HG03060 (cell line): Measurements from ENCODE around the gene MINPP1.

Source experiments
- ATAC-seq: cut with Tn5 transposase; IDR thresholded peaks from one replicate; pipeline ENCODE4 v1.9.1; 2021; ENCODE audit warnings: low read depth, moderate number of reproducible peaks; ENCODE audit not compliant: unreplicated experiment

Gene MINPP1

DNA sequence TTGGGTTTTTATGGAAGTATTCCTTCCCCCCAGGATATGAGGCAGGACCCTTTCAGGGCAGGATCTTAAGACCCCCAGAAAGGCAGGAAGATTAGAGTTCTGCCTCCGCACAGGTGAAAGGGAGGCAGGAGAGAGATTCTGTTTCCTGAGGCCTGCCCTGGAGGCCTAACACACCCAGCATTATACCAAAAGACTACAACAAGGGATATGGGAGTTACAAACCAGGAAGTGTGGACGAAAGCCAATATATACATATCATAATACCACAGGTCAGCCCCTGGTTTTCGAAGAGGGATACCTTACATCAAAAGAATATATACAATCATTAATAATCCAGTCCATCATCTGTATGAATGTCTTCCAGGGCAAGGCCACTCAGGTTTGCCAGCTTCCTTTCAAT is 14.2 kb downstream of the MINPP1 start:
- no peak for ATAC-seq

DNA sequence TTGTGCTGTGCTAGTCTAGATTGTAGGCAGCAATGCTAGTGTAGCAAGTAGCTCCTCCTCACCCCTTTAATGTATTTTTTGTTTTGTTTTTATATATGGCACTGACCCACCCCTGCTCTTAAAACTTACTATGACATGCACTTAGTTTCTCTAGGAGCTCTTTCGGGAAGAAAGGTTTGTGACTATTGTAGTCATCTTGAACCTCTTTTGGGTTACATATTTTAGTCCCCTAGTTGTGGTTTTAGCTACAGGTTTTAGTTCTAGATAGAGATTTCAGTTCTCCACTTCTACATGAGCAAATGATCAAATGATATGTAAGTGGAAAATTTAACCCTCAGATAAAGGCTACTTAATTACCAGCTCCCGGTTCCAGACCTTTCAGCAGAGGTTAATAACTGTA is 14.9 kb downstream of the MINPP1 start:
- no peak for ATAC-seq

DNA sequence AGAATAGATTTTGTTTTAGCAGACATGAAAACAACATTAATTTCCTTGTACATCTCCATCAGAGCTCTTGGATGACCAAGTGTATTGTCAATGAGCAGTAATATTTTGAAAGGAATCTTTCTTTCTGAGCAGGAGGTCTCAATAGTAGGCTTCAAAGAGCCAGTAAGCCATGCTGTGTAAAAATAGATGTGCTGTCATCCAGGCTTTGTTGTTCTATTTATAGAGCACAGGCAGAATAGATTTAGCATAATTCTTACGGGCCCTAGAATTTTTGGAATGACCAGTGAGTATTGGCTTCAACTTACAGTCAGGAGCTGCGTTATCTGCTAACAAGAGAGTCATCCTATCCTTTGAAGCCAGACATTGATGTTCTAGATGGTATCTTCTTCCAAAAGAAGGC is 19.0 kb downstream of the MINPP1 start:
- ATAC-seq = no peak

DNA sequence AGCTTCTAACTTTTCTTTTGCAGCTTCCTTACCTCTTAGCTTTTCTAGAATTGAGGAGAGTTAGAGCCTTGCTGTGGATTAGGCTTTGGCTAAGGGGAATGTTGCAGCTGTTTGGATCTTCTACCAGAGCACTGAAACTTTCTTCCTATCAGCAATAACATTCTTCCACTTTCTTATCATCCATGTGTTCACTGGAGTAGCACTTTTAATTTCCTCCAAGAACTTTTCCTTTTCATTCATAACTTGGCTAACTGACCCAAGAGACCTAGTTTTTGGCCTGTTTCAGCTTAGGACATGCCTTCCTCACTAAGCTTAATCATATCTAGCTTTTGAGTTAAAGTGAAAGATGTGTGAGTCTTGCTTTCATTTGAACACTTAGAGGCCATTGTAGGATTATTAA is 19.6 kb downstream of the MINPP1 start:
- no peak for ATAC-seq

DNA sequence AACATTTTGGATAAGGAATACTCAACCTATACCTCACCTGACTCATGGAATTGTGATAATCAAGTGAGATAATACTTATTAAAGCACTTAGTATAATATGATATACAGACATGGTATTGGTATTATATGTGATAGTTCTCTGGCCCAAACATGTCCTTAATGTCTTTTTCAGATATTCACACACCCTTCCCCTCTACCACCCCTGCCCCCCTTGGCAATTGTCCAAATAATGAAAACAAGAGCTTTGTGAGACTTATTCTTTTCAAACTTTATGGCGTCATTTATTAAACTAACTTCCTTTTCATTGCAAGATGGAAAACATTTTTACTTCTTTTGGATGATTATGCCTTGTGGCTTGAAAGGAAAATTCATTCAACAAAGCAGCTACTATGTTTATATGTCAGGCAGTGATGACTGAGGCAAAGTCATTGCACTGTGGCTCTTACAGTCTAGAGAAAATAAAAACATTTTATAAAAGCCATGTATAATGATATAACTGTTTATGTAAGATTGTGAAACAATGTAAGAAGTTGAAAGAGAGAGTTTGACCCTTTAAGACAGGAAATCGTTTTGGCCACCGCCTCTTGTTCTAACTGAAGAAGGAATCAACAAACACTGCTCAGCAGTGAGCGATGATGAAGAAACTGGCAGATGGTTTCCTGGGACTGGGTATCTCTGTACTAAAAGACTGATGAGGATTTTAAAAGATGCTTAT is 27.4 kb downstream of the MINPP1 start:
- ATAC-seq = no peak

DNA sequence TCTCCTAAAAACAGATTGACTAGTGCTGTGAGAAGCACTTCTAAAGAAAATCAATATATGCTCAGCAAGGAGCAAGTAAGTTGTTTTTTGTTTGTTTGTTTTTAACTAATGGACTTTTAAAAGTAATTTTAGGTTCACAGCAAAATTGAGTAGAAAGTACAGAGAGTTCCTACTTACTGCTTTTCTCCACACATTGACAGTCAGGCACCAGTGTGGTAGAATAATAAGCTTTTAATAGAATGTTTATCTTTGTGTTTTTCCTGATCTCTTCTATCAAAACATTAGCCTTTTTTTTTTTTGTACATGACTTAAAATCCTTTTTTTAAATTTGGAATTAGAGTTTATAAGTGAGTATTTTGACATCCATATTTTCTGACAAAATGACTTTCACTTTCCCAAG is 28.0 kb downstream of the MINPP1 start:
- ATAC-seq = no peak

DNA sequence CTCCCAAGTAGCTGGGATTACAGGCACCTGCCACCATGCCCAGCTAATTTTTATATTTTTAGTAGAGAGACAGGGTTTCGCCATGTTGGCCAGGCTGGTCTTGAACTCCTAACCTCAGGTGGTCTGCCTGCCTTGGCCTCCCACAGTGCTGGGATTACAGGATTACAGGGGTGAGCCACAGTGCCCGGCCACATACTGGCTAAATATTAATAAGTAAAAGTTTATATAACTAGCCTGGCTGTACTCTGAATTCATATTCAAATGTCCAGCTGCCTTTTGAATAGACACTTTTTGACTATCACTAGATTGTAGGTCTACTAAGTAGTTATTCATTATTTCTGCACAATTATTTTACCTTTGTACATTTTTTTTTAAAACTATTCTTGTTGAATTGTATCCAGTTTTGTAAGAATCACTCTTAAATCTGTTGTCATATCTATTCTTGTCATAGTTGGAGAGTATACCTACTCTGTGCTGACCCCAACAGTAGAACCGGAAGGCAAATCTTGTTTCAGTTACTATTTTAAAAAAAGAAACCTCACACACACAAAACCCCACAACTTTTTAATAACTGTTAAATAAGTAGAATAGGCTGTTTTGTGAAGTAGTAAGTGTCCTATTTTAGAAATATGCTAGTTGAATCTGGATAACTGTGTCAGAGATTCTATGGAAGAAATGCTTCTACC is 29.6 kb downstream of the MINPP1 start:
- no peak for ATAC-seq

DNA sequence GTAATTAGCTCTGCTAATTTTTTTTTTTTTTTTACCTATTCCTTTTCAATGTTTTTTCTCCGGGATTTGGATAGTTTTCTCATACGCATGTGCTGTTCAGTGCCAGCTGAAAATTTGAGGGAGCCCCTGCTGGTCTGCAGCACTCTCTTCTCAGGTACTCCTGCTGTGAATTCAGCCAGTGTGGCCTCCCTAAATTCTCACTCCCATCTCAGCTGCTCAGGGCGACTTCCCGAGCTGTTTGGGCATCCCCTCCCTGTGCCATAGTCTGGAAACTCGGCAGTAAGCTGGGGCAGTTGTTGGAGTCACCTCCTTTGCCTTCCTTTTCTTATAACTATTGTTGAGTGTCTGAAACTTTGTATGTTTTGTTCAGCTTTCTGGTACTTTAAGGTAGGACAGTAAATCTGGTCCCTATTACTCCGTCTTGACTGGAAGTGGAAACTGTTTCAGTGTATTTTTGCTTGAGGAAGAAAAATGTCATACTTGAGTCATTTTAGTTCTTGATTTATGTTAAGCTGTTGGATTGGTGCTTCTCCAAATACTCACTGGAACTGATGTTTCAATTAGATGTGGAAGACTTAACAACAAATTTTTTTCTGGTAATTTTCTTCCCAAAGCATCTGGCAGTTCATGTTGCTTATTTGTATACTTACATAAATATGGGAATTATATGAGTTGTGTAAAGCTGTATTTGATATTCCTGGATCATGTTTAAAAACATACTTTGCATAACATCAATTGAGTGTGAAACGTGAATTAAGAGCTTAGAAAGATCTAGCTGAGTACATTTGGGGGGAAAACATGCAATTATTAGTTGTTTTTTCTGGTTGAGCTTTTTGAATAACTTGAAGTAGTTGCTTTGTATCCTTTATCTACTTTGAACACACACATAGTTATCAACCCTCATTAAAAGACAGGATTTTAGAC is 33.7 kb downstream of the MINPP1 start:
- ATAC-seq = no peak

DNA sequence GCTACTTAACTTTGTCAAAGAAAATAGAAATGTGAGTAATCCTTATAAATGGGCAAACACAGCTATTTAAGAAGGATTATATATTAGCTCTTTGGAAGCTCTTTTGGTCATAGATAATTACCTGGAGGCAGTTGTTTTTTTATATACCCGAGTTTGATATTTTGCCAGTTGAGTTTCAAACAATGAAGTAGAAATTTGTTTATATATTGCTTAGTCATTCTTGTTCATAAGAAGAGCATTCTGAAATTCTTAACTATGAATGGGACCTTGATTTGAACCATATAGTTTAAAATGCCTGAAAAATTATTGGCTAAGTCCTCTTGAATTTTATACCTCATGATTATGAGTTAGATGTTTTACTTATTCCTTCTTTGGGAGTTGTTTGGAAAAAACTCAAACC is 36.4 kb downstream of the MINPP1 start:
- ATAC-seq = no peak

DNA sequence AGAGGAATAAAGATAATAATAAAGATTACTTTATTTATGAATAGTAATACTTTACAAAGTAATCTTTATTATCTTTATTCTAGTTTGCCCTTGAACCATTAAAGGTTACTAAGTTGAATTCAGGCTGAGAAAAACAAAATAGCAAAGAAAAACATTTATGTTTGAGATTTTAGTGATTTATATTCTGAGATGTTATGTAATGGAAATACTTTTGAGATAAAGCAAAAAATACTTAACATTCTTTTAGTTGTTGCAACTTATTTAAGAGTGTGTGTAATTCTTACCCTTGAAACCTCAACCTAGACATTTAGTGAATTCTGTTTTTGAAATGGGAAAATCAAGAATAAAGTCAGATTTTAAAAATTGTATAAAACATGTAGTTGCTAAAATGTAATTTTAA is 40.0 kb downstream of the MINPP1 start:
- ATAC-seq = no peak

DNA sequence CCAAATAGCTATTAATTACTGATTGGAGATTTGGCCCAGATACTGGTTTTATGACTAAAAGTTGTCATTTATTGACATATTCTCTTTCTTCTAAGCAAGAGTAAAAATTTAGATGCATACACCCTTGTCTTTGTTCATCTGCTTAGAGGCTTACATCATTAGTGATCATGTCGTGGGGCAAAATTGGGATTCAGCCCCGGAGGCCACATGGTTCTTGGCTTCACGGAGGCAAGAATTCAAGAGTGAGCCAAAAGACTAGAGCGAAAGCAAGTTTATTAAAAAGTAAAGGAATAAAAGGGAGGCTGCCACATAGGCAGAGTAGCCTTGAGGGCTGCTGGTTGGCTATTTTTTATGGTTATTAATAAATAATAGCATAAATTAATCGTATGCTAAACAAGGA is 41.1 kb downstream of the MINPP1 start:
- no peak for ATAC-seq

DNA sequence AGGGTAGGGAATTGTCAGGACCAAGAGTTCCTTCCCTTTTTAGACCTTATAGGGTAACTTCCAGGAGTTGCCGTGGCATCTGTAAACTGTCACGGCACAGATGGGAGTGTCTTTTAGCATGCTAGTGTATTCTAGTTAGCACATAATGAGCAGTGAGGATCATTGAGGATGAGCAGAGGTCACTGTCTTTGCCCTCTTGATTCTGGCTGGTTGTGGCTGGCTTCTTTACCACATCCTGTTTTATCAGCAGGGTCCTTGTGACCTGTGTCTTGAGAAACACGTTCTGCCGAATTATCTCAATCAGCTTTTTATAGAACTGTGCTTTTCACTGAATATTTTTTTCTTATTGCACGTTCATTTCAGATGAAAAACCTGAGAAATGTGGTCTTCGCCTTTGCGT is 41.5 kb downstream of the MINPP1 start:
- no peak for ATAC-seq

DNA sequence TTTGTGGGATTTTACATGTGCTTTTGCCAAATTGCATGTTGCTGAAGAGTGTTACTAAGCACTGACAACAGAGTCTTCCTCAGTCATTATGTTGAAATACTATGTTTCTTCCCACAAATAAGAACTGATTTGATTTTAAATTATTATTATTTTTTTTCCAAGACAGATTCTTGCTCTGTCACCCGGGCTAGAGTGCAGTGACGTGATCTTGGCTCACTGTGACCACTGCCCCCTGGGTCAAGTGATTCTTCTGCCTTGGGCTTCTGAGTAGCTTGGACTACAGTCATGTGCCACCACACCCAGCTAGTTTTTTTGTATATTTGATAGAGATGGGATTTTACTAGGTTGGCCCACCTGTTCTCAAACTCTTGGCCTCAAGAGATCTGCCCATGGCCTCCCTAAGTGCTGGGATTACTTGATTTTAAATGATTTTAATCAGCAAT is 42.3 kb downstream of the MINPP1 start:
- ATAC-seq = no peak

DNA sequence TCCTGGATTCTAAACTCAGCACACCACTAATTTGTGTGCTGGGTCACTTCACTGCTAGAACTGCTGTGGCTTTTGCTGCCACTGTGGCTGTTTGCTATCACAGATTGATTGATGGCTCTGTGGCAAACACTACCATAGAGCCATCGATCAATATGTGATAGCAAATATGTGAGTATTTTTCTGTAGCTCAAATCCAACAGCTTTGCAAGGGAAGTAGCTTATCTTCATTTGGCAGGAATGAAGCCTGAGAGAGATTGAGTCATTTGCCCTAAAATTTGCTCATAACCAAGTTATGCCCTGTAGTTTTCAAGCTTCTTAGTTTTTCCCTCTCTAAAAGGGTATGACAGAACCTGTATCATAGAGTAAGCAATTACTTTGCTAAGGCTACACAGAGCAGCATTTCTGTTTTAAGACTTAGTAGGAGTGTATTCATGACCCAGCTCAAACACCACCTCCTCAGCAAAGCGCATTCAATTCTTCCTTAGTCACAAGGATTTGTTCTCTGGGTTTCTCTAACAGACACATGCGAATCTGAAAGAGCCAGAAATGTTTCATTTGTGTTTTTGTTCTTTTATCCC is 43.1 kb downstream of the MINPP1 start:
- ATAC-seq = no peak

DNA sequence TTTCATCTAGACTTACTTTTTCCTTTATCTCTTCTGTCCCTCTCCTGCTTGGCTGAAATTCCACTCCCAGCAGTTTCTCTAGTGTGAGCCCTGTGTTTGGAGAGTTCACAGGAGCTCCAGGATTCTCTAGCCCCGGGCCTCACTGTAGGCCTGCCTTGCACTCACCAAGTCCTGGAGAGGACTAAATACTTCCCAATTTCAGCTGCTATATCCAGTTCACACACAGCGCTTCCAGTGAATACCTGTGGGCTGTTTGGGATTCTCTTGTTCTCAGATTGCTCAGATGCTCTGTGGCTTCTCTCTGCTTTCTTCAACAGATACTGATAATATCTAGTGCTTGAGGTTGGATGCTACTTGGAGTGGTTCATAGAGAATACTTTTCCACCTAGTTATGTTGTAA is 46.0 kb downstream of the MINPP1 start:
- ATAC-seq = no peak

DNA sequence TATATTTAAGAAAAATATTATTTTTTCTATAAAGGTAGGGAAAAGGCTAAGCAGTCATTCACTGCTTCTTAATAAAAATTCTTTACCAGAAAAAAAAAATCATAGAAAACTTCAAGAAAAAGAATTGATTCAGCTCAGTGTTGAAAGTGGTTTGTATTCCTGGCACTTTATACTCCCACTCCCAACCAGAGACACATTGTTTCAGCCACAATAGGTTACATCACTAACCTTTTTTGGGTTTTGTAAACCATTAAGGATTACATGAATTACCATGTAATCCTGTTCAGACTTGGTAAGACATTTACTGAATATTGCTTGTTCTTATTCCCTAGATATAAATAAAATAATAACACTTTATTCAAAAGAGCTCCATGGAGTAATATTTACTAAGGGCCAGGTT is 46.6 kb downstream of the MINPP1 start:
- ATAC-seq = no peak

DNA sequence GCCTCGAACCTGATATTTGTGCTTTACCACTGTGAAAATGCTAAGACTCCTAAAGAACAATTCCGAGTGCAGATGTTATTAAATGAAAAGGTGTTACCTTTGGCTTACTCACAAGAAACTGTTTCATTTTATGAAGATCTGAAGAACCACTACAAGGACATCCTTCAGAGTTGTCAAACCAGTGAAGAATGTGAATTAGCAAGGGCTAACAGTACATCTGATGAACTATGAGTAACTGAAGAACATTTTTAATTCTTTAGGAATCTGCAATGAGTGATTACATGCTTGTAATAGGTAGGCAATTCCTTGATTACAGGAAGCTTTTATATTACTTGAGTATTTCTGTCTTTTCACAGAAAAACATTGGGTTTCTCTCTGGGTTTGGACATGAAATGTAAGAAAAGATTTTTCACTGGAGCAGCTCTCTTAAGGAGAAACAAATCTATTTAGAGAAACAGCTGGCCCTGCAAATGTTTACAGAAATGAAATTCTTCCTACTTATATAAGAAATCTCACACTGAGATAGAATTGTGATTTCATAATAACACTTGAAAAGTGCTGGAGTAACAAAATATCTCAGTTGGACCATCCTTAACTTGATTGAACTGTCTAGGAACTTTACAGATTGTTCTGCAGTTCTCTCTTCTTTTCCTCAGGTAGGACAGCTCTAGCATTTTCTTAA is 47.7 kb downstream of the MINPP1 start:
- ATAC-seq = no peak

DNA sequence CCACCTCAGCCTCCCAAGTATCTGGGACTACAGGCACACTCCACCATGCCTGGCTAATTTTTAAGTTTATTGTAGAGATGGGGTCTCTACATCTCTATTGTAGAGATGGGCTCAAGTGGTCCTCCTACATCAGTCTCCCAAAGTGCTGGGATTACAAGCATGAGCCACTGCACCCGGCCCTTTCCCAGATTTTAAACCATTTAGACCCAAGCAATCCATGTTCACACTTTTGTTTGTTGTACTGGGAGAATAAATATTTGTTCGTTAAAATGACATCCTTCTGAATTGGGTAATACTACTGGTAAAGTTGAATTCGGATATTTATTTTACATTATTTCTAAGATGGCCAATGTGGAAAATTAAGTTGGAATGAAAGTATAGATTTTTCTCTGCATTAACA is 52.7 kb downstream of the MINPP1 start:
- no peak for ATAC-seq

DNA sequence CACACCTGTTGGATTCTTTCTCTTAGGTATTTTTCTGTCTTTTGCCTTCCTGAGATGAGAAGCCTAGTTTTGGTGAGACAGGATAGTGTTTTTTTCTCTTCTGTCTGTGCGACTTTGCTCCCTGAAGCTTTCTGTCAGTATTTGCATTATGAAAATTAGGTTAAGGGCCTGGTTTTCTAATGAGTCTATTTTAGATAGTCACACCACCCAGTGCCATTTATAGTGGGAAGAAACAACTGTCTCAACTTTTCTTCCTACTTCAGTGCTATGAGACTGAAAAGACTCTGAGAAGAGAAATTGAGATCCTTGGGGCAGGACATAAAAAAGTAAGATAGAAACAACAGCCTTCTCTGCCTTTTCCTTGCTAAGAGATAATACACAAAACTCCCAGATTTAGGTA is 53.6 kb downstream of the MINPP1 start:
- no peak for ATAC-seq

DNA sequence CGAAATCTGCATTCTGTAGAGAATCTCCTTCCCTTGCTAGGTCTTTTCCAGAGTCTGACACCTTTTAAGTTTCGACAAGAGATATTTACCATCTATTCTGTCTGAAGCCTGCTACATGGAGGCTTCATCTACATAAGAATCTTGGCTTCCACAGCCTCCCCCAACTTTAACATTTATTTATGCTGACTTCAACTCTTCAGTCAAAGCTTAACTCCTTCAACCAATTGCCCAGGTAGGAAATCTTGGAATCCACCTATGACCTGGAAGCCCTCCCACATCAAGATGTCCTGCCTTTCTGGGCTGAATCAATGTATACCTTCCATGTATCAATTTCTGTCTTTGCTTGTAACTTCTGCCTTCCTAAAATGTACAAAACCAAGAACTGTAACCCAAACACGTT is 54.7 kb downstream of the MINPP1 start:
- no peak for ATAC-seq
